Upper lobe of left lung (tissue), 6 donors: ENCODE results near the gene CR1. TPM values are rescaled to one million over a fixed set of nuclear protein-coding genes. Genes with fewer than 3 reads are reported as not detected.
"Not testable (repeated sequence)": the region's sequence is repeated elsewhere in the genome, so short reads cannot be mapped to it uniquely, and the experiment has no call there.

ENCODE experiments used
- ATAC-seq, 2 donors: fragments of 200-7000 bp; cut with Tn5 transposase; one replicate each; pipeline ENCODE4 v1.9.1; 2022; ENCODE audit warnings: mild to moderate bottlenecking in 2 of 2, moderate library complexity in 2 of 2; ENCODE audit not compliant: low FRiP score in 2 of 2
- DNase-seq, 2 donors: peaks; one replicate each; pipeline ENCODE4 v3.0.0-alpha.2; 2019 to 2020
- H3K27ac ChIP-seq, 4 donors: fragments of 200-600 bp; sonication (generic); one replicate each; pipeline ENCODE4 v1.5.1; 2016 to 2019
- H3K27me3 ChIP-seq, 4 donors: fragments of 200-600 bp; sonication (generic); one replicate each; pipeline ENCODE4 v1.5.1; 2017 to 2019
- H3K36me3 ChIP-seq, 4 donors: fragments of 200-600 bp; sonication (generic); one replicate each; pipeline ENCODE4 v1.5.1; 2016 to 2019
- H3K4me1 ChIP-seq, 4 donors: fragments of 200-600 bp; sonication (generic); one replicate each; pipeline ENCODE4 v1.5.1; 2018 to 2019
- H3K4me3 ChIP-seq, 4 donors: fragments of 200-600 bp; sonication (generic); one replicate each; pipeline ENCODE4 v1.5.1; 2017 to 2019; ENCODE audit warnings: mild to moderate bottlenecking in 2 of 4, moderate library complexity in 1 of 4
- H3K9me3 ChIP-seq, 4 donors: fragments of 200-600 bp; sonication (generic); one replicate each; pipeline ENCODE4 v1.5.1; 2018 to 2019
- EP300 ChIP-seq, 4 donors: sonication (generic); formaldehyde crosslinking; IDR thresholded peaks; one replicate each; pipeline ENCODE4 v1.5.1; 2017; ENCODE audit warnings: antibody characterized with exemption in 4 of 4, control low read depth in 2 of 4
- POLR2A ChIP-seq, 4 donors: fragments of 450-650 bp; IDR thresholded peaks; one replicate each; pipeline ENCODE4 v1.5.1; 2016 to 2017; ENCODE audit warnings: antibody characterized with exemption in 4 of 4, mild to moderate bottlenecking in 2 of 4
- POLR2AphosphoS5 ChIP-seq, 2 donors: sonication (generic); formaldehyde crosslinking; IDR thresholded peaks; one replicate each; pipeline ENCODE4 v1.5.1; 2017; ENCODE audit warnings: antibody characterized with exemption in 2 of 2
- WGBS, 2 donors: methylation state at CpG; one replicate each; pipeline ENCODE4 v1.1.5; 2017 to 2018; 5-methylcytosine and 5-hydroxymethylcytosine counted together
- total RNA-seq, 6 donors: library from RNA; depleted of rRNA in 4 of 6; stranded (reverse); fragments of >200 nt in 4 of 6; gene quantifications; one replicate each; pipeline versions ENCODE4 v1.1.0 to v1.2.1, GENCODE V29; 2016 to 2021
- TF ChIP-seq, protein P1 (sequence below), 6 experiments: fragments of 450-650 bp in 4 of 6; fragments of 200-600 bp in 2 of 6; sonication (generic) in 2 of 6; IDR thresholded peaks; one replicate each; pipeline ENCODE4 v1.5.1; 2016 to 2019; ENCODE audit warnings: antibody characterized with exemption in 6 of 6
- donor health status: DM: no; HTN: no; CAD: no; lungs with moderate emphysema.
- donor health status: DM: no; HTN: yes; CAD: no; lungs with severe emphysema.

CR1 gene
- total RNA-seq, 6 donors from 2014 or later: 5.1 to 19.3 (median 11.4) TPM

DNA sequence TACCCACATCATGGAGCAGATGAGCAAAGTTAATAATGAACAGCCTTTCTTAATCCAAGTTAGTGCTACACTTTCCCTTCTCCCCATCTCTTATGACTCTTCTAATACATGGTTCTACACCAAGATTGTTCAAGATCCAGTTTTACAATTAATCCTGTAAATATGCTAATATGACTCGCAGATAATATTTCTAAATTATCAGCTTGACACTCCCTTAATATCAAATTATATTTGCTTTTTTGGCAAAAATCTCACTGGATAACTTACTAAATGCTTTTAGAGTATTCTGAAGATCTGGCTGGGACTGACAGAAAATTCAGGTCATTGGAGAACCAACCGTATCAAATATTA lies 124.6 kb downstream of the CR1 start:
- Histone ChIP-seq H3K9me3 (no peaks in the 10 kb centered on the region), H3K4me1 (no peaks in the 10 kb centered on the region), H3K27me3 (no peaks in the 10 kb centered on the region), H3K36me3 (no peaks in the 10 kb centered on the region), H3K4me3 (no peak overlapping the region), H3K27ac (no peak overlapping the region)
- TF ChIP-seq, protein P1, sequence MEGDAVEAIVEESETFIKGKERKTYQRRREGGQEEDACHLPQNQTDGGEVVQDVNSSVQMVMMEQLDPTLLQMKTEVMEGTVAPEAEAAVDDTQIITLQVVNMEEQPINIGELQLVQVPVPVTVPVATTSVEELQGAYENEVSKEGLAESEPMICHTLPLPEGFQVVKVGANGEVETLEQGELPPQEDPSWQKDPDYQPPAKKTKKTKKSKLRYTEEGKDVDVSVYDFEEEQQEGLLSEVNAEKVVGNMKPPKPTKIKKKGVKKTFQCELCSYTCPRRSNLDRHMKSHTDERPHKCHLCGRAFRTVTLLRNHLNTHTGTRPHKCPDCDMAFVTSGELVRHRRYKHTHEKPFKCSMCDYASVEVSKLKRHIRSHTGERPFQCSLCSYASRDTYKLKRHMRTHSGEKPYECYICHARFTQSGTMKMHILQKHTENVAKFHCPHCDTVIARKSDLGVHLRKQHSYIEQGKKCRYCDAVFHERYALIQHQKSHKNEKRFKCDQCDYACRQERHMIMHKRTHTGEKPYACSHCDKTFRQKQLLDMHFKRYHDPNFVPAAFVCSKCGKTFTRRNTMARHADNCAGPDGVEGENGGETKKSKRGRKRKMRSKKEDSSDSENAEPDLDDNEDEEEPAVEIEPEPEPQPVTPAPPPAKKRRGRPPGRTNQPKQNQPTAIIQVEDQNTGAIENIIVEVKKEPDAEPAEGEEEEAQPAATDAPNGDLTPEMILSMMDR (IDR thresholded peaks at IDR 0.05): peak in 2 of 6 experiments; percentile 0 to 5
- no peak for TF ChIP-seq POLR2AphosphoS5 (IDR thresholded peaks at IDR 0.05)
- ATAC-seq (no peak), DNase-seq (no peak)
- WGBS, 2 donors: 92 to 95% methylated on average over 2 of the region's 2 CpGs

DNA sequence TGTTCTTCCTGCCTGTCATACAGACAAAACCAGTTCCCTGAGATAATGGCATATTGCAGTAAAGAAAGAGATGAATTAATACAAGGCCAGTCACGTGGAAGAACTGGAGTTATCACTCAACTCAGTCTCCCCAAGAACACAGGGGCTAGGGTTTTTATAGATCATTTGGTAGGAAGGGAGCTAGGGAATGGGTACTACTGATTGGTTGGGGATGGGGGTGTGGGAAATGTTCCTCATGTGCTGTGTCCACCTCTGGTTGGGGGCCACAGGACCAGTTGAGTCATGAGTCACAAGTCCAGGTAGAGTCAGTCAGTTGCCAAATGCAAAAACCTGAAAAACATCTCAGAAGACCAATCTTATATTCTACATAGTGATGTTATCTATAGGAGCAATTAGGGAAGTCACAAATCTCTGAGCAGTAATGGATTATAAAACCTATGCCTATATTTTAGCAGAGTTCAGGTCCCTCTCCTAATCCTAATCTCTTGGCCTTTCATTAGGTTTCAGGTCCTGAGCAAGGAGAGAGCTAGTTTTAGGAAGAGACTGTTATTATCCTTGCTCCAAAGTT lies 129.6 kb downstream of the CR1 start:
- not testable (repeated sequence) for ATAC-seq, DNase-seq, H3K36me3 ChIP-seq, H3K4me1 ChIP-seq, H3K27me3 ChIP-seq, H3K9me3 ChIP-seq, H3K27ac ChIP-seq, H3K4me3 ChIP-seq
- WGBS, 2 donors: 73 to 87% methylated on average over 1 of the region's 1 CpG

GRCh38 chr1:207626972-207627337 lies 131.0 kb downstream of the CR1 start:
- H3K27ac ChIP-seq: no peak overlapping the region
- H3K36me3 ChIP-seq: no peaks in the 10 kb centered on the region
- WGBS, 2 donors: 69 to 78% methylated on average over 1 of the region's 1 CpG
- H3K4me1 ChIP-seq: no peaks in the 10 kb centered on the region
- no peaks in the 10 kb centered on the region for H3K9me3 ChIP-seq
- TF ChIP-seq POLR2AphosphoS5 (IDR thresholded peaks at IDR 0.05) (no peak), EP300 (IDR thresholded peaks at IDR 0.05) (no peak), POLR2A (IDR thresholded peaks at IDR 0.05) (no peak)
- TF ChIP-seq, protein P1 (IDR thresholded peaks at IDR 0.05): no peak
- H3K4me3 ChIP-seq: no peak overlapping the region
- DNase-seq (no peak), ATAC-seq (no peak)
- no peaks in the 10 kb centered on the region for H3K27me3 ChIP-seq

DNA sequence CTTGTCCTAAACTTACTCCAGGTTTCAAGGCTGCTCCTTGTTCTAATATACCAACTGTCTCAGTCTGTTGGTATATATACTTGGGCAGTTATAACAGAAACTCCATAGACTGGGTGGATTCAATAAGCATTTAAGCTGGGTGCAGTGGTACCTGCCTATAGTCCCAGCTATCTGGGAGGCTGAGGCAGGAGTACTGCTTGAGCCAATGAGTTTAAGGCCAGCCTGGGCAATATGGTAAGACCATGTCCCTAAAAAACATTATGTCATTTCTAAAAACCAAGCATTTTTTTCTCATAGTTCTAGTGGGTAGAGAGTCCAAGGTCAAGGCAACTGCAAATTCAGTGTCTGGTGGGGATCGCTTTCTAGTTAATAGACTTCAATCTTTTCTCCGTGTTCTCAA lies 131.5 kb downstream of the CR1 start:
- H3K9me3 ChIP-seq: no peaks in the 10 kb centered on the region
- TF ChIP-seq POLR2A (IDR thresholded peaks at IDR 0.05) (no peak), EP300 (IDR thresholded peaks at IDR 0.05) (no peak), POLR2AphosphoS5 (IDR thresholded peaks at IDR 0.05) (no peak)
- TF ChIP-seq, protein P1 (IDR thresholded peaks at IDR 0.05): no peak
- H3K4me1 ChIP-seq: no peaks in the 10 kb centered on the region
- WGBS, 2 donors: 95 to 97% methylated on average over 2 of the region's 2 CpGs
- no peak overlapping the region for H3K4me3 ChIP-seq
- no peaks in the 10 kb centered on the region for H3K36me3 ChIP-seq
- ATAC-seq: no peak
- H3K27me3 ChIP-seq: no peaks in the 10 kb centered on the region
- DNase-seq: no peak
- no peak overlapping the region for H3K27ac ChIP-seq

DNA sequence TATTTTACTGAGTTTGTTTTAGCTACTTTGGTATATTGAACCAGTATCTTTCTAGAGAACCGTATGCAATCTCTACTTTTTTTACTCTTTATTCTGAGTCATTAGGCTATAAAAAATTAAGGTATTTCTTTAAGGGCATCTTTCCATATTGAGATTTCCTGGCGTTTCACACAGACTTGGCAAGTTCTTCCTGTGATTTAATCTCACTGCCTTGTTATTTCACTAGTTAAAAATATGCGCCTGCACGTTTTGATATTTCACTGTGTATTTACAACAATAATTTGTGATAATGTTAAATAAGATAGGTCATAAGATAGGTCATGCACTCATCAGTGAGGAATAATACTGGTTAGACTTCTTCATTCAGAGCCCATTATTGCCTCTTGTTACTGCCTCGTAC lies 132.8 kb downstream of the CR1 start:
- ATAC-seq: no peak
- Histone ChIP-seq H3K27me3 (no peaks in the 10 kb centered on the region), H3K27ac (no peak overlapping the region), H3K36me3 (no peaks in the 10 kb centered on the region), H3K9me3 (no peaks in the 10 kb centered on the region), H3K4me3 (no peak overlapping the region), H3K4me1 (no peaks in the 10 kb centered on the region)
- WGBS, 2 donors: 41 to 47% methylated on average over 5 of the region's 5 CpGs
- DNase-seq: no peak
- TF ChIP-seq, protein P1 (IDR thresholded peaks at IDR 0.05): no peak
- TF ChIP-seq POLR2A (IDR thresholded peaks at IDR 0.05) (no peak), EP300 (IDR thresholded peaks at IDR 0.05) (no peak), POLR2AphosphoS5 (IDR thresholded peaks at IDR 0.05) (no peak)
